GM21619 (cell line): ENCODE results near the gene CCL7.
"Not testable (repeated sequence)": the region's sequence is repeated elsewhere in the genome, so short reads cannot be mapped to it uniquely, and the experiment has no call there.

Experiments used
- ATAC-seq: cut with Tn5 transposase; IDR thresholded peaks from one replicate; pipeline ENCODE4 v1.9.1; 2021; ENCODE audit not compliant: unreplicated experiment

CCL7 gene

GRCh38 chr17:34269969-34270368, at the start of gene CCL7:
Gene CCL7 (plus strand): TSS chr17:34270221. CDS start chr17:34270291, 70 bp downstream.
- no peak for ATAC-seq

- no peak for ATAC-seq
Measured at GRCh38 chr17:34220752-34221395, 49.1 kb upstream of the CCL7 start.

DNA sequence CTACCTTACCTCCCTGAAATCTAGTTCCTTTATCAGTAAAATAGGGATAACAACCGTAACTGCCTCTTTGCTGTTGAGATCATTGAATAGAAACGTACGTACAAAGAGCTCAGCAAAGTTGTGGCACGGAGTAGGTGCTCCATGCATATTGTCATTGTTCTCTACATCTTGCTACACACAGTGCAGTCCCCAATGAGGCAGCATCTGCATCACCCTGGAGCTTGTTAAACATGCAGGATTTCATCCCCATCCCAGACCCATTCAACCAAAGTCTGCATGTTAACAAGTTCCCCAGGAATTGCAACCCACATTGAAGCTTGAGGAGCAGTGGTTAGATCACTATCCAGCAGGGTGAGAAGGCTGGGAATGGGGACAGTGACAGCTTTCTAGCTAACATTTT, 48.6 kb upstream of the CCL7 start:
- no peak for ATAC-seq

- ATAC-seq: no peak
Measured at GRCh38 chr17:34222722-34223497, 47.1 kb upstream of the CCL7 start.

DNA sequence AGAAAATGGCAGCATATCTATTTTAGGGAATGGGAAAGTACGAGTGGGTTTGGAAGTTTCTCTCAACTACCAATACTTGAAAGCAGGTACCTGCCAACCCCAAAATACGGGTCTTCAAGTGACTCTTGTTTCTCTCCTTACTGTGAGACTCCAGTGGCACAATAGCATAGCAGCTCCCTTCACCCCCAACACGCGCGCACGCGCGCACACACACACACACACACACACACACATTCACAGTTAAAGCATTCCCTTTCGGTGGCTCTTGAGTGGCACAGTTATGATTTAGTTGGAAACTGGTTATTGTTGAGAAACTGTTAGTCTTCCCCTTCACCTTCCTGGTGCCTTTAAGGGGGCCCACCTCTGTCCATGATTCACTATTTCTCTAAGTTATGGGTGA, 45.0 kb upstream of the CCL7 start:
- no peak for ATAC-seq

DNA sequence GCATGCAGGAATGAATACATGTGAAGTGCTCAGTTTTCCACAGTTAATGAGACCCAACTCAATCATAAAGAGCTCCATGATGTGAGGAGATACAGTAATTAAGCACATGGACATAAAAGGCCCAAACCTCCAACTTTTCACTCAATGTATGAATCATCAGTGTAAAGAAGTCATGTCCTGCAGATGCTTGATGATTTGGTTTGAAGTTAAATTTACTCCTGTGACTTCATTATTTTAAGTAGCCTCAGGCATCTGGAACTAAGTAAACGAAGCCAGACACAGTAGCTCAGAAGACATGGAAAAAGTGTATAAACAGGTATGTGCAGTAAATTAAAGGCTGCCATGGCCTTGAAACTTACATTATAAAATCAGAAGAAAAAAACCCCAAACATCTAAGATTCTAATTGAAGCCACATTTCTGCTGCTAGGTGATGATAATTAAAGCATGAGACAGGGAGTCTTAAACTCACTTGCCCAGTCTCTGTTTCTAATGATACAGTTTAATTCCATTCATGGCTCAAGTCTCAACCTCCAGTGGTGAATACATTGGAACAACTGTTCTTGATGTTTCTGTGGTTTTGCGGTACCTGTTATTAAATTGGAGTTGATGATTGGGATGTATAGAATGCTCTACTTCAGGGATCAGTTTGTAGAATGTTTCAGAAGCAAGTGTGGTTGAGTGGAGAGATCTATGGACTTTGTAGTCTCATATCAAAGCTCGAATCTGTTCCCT, 43.8 kb upstream of the CCL7 start:
- no peak for ATAC-seq

DNA sequence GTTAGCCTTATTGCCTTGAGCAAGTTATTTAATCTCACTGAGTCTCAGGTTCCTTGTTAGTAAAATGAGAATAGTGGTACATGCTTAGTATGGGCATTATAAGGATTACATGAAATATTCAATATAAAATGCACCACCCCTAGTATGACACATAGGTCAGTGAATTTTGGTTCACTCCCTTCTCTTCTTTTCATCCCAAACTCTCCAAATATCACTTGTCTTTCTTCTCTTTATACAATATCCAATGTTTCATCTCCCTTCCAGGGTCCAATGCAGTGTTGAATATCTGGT, 43.3 kb upstream of the CCL7 start:
- no peak for ATAC-seq

- not testable (repeated sequence) for ATAC-seq
Measured at GRCh38 chr17:34227293-34227692, 42.7 kb upstream of the CCL7 start.

DNA sequence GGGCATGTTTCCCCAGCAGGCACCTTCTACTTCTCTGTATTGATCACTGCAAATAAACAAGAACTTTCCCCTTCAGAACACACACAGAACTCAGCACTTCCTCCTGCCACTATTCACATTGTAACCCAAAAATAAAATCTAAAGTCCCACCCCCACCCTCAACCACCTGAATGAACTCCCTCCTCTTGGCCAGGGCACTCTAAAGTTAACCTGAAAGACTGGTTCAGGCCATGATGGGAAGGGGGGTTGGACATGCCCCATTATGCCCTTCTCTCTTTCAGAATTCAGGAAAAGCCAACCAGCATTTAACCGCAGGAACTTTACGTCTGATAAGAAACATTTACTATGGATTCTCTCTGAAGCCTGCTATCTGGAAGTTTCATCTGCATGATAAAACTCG, 42.3 kb upstream of the CCL7 start:
- ATAC-seq: no peak

GRCh38 chr17:34228781-34229180, 41.2 kb upstream of the CCL7 start:
- ATAC-seq: no peak

GRCh38 chr17:34230342-34230741, 39.7 kb upstream of the CCL7 start:
- ATAC-seq: no peak

- no peak for ATAC-seq
Measured at GRCh38 chr17:34234616-34235015, 35.4 kb upstream of the CCL7 start.

DNA sequence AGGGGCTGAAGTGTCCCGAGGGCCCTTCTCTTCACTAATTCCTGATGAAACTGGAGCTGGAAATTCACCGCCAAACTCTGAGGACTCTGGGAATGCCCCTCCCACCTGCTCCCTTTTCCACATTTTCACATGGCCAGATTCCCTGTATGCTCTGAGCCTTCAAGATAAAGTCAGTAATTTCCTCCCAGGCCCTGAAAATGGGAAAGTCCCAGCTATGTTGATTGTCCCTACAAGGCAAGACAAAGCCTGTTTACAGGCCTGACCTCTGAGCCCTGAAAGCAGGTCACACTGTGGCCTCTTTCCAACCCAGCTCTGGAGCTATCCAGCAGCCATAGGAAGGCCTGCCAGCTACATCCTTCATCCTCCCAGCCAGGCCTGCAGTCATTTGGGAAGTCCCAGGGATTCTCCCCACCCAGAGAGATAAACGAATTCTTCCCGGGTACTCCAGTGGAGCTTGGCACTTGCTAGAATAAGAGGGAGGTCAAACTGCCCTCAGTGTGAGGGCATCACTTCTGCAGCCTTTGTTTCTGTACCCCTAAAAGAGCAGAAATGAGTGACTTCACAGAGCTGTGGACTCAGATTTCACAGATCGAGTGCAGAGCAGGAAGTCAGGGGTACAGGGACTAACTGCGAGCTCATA, 34.5 kb upstream of the CCL7 start:
- ATAC-seq: no peak

DNA sequence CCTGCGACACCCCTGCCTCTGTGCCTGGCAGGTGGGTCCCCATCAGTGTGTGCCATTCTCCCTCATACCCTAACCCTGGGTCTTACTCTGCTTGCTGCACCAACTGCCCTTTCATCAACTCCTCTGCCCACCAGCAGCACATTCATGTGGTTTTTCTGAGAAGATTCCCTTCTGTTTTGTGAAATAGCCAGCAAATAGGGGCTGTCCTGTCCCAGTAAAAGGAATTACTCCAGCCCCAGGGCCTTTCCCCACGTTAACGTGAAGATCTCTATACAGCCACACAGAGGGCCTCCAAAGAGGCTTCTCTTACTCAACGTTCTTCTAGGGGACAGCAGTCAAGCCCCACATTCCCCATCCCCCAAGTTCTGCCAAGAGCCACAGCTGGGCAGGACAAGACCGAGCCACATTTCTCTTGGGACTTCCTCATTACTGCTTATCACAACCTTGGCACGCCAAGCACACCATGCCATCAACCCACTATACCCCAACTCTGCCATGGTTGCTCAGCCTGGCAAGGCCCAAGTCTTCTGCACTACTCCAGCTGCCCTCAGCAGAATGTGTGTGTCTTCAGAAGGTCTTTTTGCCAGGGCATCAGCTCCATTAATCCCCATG, 33.6 kb upstream of the CCL7 start:
- no peak for ATAC-seq

- no peak for ATAC-seq
Measured at GRCh38 chr17:34237458-34237857, 32.6 kb upstream of the CCL7 start.

- no peak for ATAC-seq
Measured at GRCh38 chr17:34241062-34241461, 29.0 kb upstream of the CCL7 start.

GRCh38 chr17:34242587-34243363, 27.2 kb upstream of the CCL7 start:
- ATAC-seq: no peak

DNA sequence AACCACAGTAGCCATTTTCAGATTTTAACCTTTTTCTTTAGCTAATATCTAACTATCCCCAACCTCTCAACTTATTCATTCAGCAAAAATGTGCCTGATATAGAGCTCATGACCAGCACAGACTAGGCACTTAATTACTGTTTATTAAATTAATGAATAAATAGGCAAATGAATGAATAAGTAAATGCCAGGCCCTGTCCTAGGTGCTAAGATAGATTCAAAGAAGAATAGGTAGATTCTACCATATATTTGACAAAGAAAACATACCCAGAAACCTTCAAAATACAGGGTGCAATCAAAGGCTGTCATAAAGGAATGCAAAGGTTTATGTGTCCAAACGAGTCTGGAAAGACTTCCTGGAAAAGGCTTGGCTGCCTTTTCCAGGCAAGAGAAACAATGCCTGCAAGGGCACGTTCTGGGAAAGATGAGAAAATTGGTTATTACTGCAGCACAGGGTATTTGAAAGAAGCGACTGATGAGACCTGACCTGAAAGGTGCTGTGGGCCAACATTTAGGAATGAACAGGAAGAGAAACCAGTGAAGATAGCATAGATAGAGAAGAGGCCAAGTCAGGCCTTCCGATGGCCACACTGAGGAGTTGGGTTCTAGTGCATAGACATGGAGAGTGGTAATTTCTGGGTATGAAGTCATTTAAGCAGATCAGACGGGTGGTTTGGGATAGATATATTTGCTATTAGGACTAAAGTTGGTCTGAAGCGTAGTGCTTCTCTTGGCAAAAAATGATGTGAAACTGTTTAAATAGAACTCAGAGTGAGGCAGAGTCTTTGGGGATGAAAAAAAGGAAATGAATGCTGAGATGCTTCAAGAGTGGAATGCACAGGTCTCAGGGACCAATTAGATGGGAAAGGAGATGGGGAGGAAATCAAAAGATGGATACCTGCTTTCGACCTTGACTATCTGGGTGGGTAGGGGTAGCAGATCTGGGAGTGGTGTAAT, 26.4 kb upstream of the CCL7 start:
- ATAC-seq: no peak

GRCh38 chr17:34245351-34245905, 24.6 kb upstream of the CCL7 start:
- ATAC-seq: no peak
